C4-2B (cell line): ENCODE measurements around the gene ARHGEF19.

Experiments
- ZFX ChIP-seq: fragments of 450-650 bp; IDR thresholded peaks from 2 replicates; pipeline ENCODE4 v1.6.1; 2017
- TF ChIP-seq, protein P1 (sequence below): fragments of 450-650 bp; conservative IDR thresholded peaks from 2 replicates; pipeline ENCODE4 v1.5.1; 2017; ENCODE audit warnings: mild to moderate bottlenecking

GRCh38 chr1:16224472-16224871 is 12.0 kb upstream of the ARHGEF19 start:
- TF ChIP-seq, protein P1, sequence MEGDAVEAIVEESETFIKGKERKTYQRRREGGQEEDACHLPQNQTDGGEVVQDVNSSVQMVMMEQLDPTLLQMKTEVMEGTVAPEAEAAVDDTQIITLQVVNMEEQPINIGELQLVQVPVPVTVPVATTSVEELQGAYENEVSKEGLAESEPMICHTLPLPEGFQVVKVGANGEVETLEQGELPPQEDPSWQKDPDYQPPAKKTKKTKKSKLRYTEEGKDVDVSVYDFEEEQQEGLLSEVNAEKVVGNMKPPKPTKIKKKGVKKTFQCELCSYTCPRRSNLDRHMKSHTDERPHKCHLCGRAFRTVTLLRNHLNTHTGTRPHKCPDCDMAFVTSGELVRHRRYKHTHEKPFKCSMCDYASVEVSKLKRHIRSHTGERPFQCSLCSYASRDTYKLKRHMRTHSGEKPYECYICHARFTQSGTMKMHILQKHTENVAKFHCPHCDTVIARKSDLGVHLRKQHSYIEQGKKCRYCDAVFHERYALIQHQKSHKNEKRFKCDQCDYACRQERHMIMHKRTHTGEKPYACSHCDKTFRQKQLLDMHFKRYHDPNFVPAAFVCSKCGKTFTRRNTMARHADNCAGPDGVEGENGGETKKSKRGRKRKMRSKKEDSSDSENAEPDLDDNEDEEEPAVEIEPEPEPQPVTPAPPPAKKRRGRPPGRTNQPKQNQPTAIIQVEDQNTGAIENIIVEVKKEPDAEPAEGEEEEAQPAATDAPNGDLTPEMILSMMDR, result no peak
- TF ChIP-seq ZFX, result no peak
